ENCODE data around the gene HOMER3. TPM values are rescaled to one million over a fixed set of nuclear protein-coding genes. Genes with fewer than 3 reads are reported as not detected.

The HOMER3 gene
- total and polyA plus RNA-seq, 9 of the 15 experiments (the other 6 are each of a cell fraction or from before 2014, with no cell fraction given), result 1.3 to 5.1 (median 3.7) TPM; not detected in 2

- TF ChIP-seq ZFP1 (CRISPR knock-in tag; IDR thresholded peaks at IDR 0.05), result no peak
- no peak for TF ChIP-seq ADNP (tag; IDR thresholded peaks at IDR 0.05)
- no peak for TF ChIP-seq GABPB1 (CRISPR knock-in tag; IDR thresholded peaks at IDR 0.05)
- TF ChIP-seq NR4A1 (CRISPR knock-in tag; IDR thresholded peaks at IDR 0.05), result no peak
- no peak for TF ChIP-seq NR4A1 (tag; IDR thresholded peaks at IDR 0.05)
- TF ChIP-seq MXI1 (IDR thresholded peaks at IDR 0.05; ENCODE audit: low read depth, low read length), result peak; percentile 41; the same call in 1 of the 2 replicates
- no peak for TF ChIP-seq KLF13 (tag; IDR thresholded peaks at IDR 0.05; ENCODE audit: borderline replicate concordance, low read depth)
- no peak for TF ChIP-seq ZNF740 (CRISPR knock-in tag; IDR thresholded peaks at IDR 0.05)
- no peak for TF ChIP-seq ZNF740 (tag; IDR thresholded peaks at IDR 0.05)
- TF ChIP-seq PHB (CRISPR knock-in tag; IDR thresholded peaks at IDR 0.05), result no peak
- TF ChIP-seq MYBL2 (IDR thresholded peaks at IDR 0.05; ENCODE audit: low read depth), result no peak
- TF ChIP-seq MYBL2 (CRISPR knock-in tag; IDR thresholded peaks at IDR 0.05; ENCODE audit: borderline replicate concordance), result no peak
- TF ChIP-seq DIDO1 (tag; IDR thresholded peaks at IDR 0.05; ENCODE audit: low read depth), result no peak
- TF ChIP-seq ZNF143 (CRISPR knock-in tag; IDR thresholded peaks at IDR 0.05), result no peak
These were observed 46.6 kb downstream of the HOMER3 start (continued) for GRCh38 chr19:18894254-18895037.
